Glutamatergic neuron (in vitro differentiated cells): ENCODE results near the gene CDH15. TPM values are rescaled to one million over a fixed set of nuclear protein-coding genes. Genes with fewer than 3 reads are reported as not detected.

Experiments used
- DNase-seq: peaks from one replicate; pipeline ENCODE4 v3.0.0; 2022
- H3K27ac Mint-ChIP-seq: one replicate; pipeline ENCODE4 v1.8.0; 2020; ENCODE audit warnings: mild to moderate bottlenecking, mixed read lengths, inconsistent platforms; ENCODE audit not compliant: unreplicated experiment
- H3K27me3 Mint-ChIP-seq: one replicate; pipeline ENCODE4 v1.8.0; 2020; ENCODE audit warnings: mild to moderate bottlenecking, moderate library complexity, mixed read lengths, inconsistent platforms; ENCODE audit not compliant: unreplicated experiment
- H3K36me3 Mint-ChIP-seq: one replicate; pipeline ENCODE4 v1.8.0; 2020; ENCODE audit warnings: mild to moderate bottlenecking, mixed read lengths, inconsistent platforms; ENCODE audit not compliant: unreplicated experiment
- H3K4me1 Mint-ChIP-seq: one replicate; pipeline ENCODE4 v1.8.0; 2020; ENCODE audit warnings: mild to moderate bottlenecking, low read depth, mixed read lengths, inconsistent platforms; ENCODE audit not compliant: unreplicated experiment
- H3K4me3 Mint-ChIP-seq: one replicate; pipeline ENCODE4 v1.8.0; 2020; ENCODE audit warnings: mild to moderate bottlenecking, mixed read lengths, inconsistent platforms; ENCODE audit not compliant: unreplicated experiment
- H3K9me3 Mint-ChIP-seq: one replicate; pipeline ENCODE4 v1.8.0; 2020; ENCODE audit warnings: mild to moderate bottlenecking, moderate library complexity, mixed read lengths, inconsistent platforms; ENCODE audit not compliant: unreplicated experiment
- total RNA-seq: library from RNA; stranded (reverse); fragmentation: NEBNext Ultra II Directional; extraction: Animal tissue kit (Norgen Biotek cat#: 25700); gene quantifications from one replicate; pipeline ENCODE4 v1.2.1, GENCODE V29; 2021; ENCODE audit not compliant: unreplicated experiment
- TF ChIP-seq, protein P1 (sequence below): fragments of 200-600 bp; sonication (generic); IDR thresholded peaks from one replicate; pipeline ENCODE4 v1.5.0; 2021; ENCODE audit not compliant: partially characterized antibody, unreplicated experiment

CDH15 gene
- total RNA-seq, 1 donor from 2014 or later = 12.6 TPM

DNA sequence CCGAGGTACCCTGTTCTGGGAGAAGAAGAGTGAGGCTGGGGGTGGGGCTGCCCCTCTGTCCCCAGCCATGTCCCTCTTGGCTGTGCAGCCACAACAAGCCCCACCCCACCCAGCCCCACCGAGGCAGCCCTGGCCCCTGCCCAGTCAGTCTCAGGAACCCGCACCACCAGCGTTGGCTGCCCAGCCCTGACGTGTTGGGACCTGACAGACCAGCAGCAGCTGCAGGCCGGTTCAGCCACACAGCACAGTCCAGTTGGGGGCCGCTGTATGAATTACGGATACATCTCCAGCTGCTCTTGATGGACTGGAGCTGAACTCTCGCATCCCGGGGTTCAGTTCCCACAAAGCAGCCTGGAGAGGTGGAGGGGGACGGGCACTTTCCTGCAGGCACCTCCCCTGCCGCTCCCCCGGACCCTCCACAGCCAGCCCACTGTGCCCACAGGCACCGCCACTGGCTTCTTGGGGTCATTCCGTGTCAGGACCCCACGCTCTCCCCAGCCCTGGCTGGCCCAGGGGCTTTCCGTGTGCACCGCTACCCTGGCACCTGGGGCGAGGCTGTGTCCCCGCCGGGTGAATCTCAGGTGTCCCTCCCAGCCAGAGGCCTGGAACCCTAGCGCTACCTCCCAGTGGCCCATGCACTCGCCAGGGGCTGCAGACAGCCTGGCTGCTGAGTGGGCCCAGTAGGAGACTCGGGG lies 7.1 kb downstream of the CDH15 start:
- Mint-ChIP-seq H3K27ac (no peak overlapping the region), H3K27me3 (no peaks in the 10 kb centered on the region), H3K9me3 (peaks cover 2% of the 10 kb centered on the region), H3K4me1 (peaks cover 3% of the 10 kb centered on the region), H3K4me3 (no peak overlapping the region), H3K36me3 (no peaks in the 10 kb centered on the region)
- no peak for DNase-seq
- TF ChIP-seq, protein P1, sequence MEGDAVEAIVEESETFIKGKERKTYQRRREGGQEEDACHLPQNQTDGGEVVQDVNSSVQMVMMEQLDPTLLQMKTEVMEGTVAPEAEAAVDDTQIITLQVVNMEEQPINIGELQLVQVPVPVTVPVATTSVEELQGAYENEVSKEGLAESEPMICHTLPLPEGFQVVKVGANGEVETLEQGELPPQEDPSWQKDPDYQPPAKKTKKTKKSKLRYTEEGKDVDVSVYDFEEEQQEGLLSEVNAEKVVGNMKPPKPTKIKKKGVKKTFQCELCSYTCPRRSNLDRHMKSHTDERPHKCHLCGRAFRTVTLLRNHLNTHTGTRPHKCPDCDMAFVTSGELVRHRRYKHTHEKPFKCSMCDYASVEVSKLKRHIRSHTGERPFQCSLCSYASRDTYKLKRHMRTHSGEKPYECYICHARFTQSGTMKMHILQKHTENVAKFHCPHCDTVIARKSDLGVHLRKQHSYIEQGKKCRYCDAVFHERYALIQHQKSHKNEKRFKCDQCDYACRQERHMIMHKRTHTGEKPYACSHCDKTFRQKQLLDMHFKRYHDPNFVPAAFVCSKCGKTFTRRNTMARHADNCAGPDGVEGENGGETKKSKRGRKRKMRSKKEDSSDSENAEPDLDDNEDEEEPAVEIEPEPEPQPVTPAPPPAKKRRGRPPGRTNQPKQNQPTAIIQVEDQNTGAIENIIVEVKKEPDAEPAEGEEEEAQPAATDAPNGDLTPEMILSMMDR = no peak

DNA sequence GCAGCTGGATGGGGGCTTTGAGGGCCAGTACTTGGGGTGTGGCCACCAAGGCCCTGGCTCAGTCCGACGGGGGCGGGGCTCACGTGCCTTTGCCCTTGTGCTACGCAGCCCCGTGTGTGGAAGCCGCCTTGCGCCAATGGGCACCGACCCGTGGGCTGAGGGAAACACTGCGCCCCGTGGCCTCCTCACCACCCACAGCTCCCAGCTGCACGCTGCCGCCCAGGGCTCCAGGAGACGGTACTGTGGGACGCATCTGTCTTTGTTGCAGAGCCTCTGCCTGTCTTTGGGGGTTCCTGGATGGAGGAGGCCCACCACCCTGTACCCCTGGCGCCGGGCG lies 7.6 kb downstream of the CDH15 start:
- H3K27ac Mint-ChIP-seq = no peak overlapping the region
- H3K36me3 Mint-ChIP-seq = no peaks in the 10 kb centered on the region
- peaks cover 2% of the 10 kb centered on the region for H3K9me3 Mint-ChIP-seq
- no peaks in the 10 kb centered on the region for H3K27me3 Mint-ChIP-seq
- peaks cover 3% of the 10 kb centered on the region for H3K4me1 Mint-ChIP-seq
- no peak overlapping the region for H3K4me3 Mint-ChIP-seq
- TF ChIP-seq, protein P1 = no peak
- DNase-seq = no peak

- TF ChIP-seq, protein P1 = no peak
- H3K27me3 Mint-ChIP-seq = peaks cover 3% of the 10 kb centered on the region
- H3K9me3 Mint-ChIP-seq = peaks cover 3% of the 10 kb centered on the region
- no peak for DNase-seq
- H3K27ac Mint-ChIP-seq = no peak overlapping the region
- H3K36me3 Mint-ChIP-seq = no peaks in the 10 kb centered on the region
- no peaks in the 10 kb centered on the region for H3K4me1 Mint-ChIP-seq
- no peak overlapping the region for H3K4me3 Mint-ChIP-seq
These were observed 8.2 kb downstream of the CDH15 start for GRCh38 chr16:89179656-89180315.

DNA sequence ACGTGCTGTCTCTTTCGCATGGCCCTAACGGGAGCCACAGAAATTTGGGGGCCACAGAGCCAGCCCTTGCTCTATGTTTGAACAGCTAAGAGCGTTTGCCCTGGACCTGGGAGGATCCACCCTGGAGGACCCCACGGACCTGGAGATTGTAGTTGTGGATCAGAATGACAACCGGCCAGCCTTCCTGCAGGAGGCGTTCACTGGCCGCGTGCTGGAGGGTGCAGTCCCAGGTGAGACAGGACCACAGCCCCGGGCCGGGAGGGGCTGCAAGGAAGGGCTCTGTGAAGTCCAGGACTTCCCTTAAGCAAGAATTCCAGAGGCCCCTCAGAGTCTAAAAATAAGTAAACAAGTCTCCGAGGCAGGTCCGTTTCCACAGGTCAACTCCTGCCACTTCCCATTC lies 11.9 kb downstream of the CDH15 start:
- Mint-ChIP-seq H3K27ac (no peak overlapping the region), H3K4me3 (no peak overlapping the region), H3K9me3 (peaks cover 11% of the 10 kb centered on the region), H3K27me3 (peaks cover 17% of the 10 kb centered on the region), H3K4me1 (no peaks in the 10 kb centered on the region), H3K36me3 (no peaks in the 10 kb centered on the region)
- TF ChIP-seq, protein P1 = no peak
- DNase-seq = no peak

- TF ChIP-seq, protein P1 = no peak
- Mint-ChIP-seq H3K27me3 (peaks cover 24% of the 10 kb centered on the region), H3K27ac (no peak overlapping the region), H3K9me3 (peaks cover 18% of the 10 kb centered on the region), H3K4me1 (peaks cover 1% of the 10 kb centered on the region), H3K36me3 (no peaks in the 10 kb centered on the region), H3K4me3 (no peak overlapping the region)
- DNase-seq = no peak
These were observed 12.6 kb downstream of the CDH15 start for GRCh38 chr16:89183975-89184676.
